Measurements from ENCODE around the gene CLCN2.

The CLCN2 gene

DNA sequence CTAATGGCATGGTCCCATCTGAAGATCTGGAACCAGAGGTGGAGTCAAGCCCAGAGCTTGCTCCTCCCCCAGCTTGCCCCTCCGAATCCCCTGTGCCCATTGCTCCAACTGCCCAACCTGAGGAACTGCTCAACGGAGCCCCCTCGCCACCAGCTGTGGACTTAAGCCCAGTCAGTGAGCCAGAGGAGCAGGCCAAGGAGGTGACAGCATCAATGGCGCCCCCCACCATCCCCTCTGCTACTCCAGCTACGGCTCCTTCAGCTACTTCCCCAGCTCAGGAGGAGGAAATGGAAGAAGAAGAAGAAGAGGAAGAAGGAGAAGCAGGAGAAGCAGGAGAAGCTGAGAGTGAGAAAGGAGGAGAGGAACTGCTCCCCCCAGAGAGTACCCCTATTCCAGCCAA lies 39.7 kb downstream of the CLCN2 start:
- DNase-seq, result no peak

DNA sequence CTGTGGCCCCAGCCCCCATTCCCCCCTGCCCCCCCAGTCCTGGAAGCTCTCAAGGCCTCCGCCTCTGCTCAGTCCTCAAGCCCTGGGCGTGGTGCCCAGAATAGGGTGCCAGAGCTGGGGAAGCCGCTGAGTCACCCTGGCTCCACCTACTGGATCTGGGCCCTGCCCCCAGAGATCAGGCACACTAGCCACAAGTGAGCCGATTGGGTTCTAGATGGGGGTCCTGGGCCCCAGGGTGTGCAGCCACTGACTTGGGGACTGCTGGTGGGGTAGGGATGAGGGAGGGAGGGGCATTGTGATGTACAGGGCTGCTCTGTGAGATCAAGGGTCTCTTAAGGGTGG lies 41.3 kb downstream of the CLCN2 start:
- DNase-seq, result peak; percentile 98

DNA sequence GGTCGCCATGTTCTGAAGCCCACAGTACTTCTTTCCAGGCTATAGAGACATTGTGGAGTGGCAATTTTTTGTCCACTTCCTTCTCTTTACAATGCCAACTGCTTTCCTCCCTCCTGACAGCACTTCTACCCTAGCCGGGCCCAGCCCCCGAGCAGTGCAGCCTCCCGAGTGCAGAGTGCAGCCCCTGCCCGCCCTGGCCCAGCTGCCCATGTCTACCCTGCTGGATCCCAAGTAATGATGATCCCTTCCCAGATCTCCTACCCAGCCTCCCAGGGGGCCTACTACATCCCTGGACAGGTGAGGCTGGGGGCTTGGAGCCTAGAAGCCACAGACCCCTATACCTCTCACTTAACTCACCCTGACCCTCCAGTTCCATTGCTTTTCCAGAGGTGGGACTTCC lies 44.2 kb downstream of the CLCN2 start:
- DNase-seq, result no peak

DNA sequence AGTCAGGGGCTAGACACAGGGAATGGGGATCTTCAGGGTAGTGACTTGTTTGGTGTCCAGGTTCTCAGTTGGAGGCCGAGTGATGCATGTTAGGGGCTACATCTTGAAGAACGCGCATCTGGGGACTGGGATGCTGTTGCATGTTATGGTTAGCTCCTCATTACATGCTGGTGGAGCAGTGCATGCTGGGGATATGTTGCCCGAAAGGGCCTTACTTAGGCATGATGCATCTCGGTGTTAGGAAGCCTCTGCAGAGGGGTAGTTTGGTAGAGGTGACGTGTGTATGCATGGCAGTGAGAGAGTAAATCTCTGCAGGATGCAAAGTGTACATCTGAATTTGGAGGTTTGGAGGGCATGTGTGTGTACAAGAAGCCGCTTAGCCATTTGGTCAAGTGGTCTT lies 44.6 kb downstream of the CLCN2 start:
- no peak for DNase-seq

DNA sequence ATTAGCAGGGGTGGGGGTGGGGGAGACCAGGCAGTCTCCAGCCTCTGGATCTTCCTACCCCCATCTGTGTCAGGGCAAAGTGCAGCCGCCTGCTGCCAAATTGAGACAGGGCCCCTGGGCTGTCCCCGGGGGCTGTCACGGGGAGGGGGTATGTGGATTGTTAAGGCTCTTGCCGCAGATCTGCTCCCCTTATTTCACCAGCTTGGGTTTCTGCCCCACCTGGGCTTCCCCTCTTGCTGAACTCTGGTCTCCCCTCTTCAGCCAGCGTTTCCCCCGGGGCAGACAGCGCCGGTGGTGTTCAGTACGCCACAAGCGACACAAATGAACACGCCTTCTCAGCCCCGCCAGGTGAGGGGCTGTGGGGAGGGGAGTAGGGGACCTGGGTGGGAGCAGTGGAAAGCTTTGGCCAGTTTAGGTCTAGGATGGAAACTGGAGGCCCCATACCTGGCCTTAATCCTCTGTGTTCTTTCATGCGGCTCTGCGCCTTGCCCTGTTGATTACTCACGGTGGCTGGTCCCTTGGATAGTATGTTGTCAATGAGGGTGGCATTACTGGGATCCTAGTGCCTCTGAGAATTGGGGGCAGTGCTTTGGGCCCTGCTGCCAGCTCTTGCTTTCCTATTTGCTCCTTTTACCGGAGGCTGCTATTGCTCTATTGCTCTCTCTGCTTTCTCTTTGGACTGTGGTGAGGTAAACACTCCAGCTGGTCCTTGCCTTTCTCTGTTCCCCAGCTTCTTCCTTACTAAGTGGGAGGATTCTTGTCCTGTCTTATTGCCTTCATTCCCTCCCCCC lies 45.3 kb downstream of the CLCN2 start:
- DNase-seq, result no peak

GRCh38 chr3:184315543-184315867 lies 45.9 kb downstream of the CLCN2 start:
- no peak for DNase-seq

- DNase-seq, result peak; percentile 66
These were observed 46.5 kb downstream of the CLCN2 start for GRCh38 chr3:184314700-184315542.

GRCh38 chr3:184314363-184314699 lies 47.1 kb downstream of the CLCN2 start, which contains the start of gene EIF4G1:
TSS of gene EIF4G1 (plus strand) at chr3:184314606. CDS start at chr3:184315797, 1,191 bp downstream.
- DNase-seq, result peak; percentile 92

DNA sequence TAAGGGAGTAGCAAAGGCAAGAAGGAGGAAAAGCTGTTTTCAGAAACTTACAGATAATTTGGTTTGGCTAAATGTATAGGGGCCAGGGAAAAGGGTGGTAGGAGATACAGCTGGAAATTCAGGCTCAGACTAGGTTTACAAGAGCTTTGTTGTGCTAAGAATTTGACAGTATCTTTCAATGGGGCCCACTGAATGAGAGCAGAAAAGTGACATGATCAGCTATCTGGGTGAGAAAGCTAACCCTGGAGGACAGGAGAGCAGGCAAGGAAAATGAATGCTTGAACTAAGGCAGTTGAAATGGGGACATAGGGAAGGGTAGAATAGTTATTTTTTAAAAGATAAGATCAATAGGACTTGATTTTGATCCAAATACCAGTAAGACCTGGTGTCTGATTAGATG lies 49.8 kb downstream of the CLCN2 start:
- DNase-seq, result no peak

DNA sequence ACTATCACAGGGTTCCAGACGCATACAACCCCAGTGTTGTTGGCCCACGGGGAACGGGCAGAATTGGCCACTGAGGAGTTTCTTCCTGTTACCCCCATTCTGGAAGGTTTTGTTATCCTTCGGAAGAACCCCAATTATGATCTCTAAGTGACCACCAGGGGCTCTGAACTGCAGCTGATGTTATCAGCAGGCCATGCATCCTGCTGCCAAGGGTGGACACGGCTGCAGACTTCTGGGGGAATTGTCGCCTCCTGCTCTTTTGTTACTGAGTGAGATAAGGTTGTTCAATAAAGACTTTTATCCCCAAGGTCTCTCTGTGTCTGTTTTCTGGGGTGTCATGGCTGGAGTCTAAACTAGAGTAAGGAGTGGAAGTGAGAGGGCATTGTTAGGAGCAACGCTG lies 52.7 kb downstream of the CLCN2 start:
- no peak for DNase-seq

GRCh38 chr3:184307915-184308314 lies 53.5 kb downstream of the CLCN2 start:
- no peak for DNase-seq

- no peak for DNase-seq
These were observed 54.9 kb downstream of the CLCN2 start for GRCh38 chr3:184306341-184306972.

DNA sequence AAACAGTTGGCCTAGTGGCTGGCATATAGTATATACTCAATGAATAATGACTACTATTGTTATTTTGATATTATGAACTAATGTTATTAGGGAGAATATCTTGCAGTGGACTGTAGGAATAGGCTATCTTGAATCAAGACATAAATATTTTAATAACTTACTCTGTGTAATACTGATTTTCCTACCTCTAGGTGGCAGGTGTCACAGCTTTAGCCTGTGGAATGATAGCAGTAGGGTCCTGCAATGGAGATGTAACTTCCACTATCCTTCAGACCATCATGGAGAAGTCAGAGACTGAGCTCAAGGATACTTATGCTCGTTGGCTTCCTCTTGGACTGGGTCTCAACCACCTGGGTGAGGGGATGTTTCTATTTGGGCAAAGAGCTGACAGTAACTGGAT lies 55.8 kb downstream of the CLCN2 start:
- peak; percentile 28 for DNase-seq

GRCh38 chr3:184300378-184300720 lies 61.1 kb downstream of the CLCN2 start:
- peak; percentile 83 for DNase-seq

- peak; percentile 61 for DNase-seq
These were observed 61.7 kb downstream of the CLCN2 start for GRCh38 chr3:184299488-184300377.

- peak; percentile 97 for DNase-seq
These were observed 62.5 kb downstream of the CLCN2 start, which contains the start of gene PSMD2 for GRCh38 chr3:184298759-184299487. TSS of gene PSMD2 (plus strand) at chr3:184299241. CDS start at chr3:184299267, 26 bp downstream.

- DNase-seq, result no peak
These were observed 64.8 kb downstream of the CLCN2 start for GRCh38 chr3:184296616-184297015.
